ENCODE measurements around the gene TIAL1.

TIAL1 gene

DNA sequence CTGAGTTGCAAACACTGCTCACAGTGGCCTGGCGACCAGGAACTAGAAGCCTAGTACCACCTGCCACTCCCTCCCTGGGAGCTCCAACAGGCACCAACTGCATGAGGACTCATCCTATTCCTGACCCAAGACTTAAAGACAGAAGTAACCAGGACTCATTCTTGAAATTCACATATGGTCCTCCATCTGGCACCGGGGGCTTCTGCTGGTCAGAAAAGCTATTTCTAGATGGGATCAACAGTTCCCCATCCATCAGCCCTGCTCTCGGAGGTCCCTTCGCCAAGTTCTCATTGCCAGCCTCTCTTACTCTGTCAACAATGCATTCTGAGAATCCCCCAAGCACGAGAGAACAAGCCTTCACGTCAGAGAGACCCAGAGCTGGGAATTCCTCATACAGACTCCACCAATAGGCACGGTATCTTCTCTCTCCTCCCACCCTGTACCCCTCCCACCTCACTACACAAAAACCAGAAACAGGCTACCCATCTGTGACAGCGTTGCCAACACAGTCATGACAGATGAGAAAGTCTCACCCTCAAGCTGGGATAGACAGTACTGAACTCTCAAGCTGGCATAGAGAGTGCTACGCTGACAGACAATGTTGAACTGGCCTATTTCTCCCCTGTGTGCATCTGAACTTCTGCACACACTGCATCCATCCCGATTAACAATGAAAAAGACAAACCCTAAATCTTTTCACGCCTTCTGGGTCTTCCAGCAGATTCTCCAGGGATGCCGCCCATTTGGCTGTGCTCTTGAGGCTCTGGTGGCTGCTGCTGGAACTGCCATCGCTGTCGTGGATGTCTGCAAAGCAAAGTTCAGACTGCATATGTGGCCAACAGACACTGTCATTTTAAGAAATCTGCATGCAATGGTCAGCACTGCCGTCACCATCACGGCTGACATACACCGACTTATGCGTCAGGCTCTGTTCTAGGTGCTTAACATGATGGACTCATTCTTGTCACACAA lies 69.9 kb downstream of the TIAL1 start:
- no peak for DNase-seq

DNA sequence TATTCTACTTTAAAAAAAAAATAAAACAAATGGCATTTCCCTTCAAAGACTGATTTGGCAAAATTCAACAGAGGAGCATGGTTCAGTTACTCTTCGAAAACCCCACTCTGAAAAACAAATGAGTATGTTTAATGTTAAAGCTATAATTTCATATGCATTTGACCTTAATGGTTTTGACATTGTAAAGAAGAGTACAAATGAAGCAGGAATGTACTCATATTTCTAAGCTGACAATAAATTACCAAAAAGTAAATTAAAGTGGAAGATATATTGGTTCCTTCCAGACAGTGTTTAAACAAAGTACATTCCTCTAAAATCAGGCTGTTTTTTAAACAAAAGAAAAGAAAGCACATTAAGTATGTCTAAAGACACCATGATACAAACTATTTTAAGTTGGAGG lies 70.6 kb downstream of the TIAL1 start:
- no peak for DNase-seq

DNA sequence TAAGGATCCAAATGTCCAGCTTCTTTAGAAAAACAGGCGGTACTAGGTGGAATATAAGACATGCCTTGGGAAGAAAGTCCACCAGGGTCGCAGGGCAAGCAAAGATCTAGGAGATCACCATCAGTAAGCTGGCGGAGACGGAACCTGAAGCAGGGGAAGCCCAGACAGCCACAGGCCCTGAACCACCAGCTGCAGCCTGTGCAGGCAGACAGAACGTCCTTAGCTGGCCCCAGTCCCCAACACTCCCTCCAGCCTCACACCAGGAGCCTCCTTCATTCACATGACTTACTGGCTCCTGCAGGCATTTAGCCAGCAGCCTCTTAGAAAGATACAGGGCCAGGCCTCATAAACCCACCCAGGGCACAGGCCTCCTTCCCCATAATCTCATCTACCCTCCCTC lies 71.6 kb downstream of the TIAL1 start:
- no peak for DNase-seq

DNA sequence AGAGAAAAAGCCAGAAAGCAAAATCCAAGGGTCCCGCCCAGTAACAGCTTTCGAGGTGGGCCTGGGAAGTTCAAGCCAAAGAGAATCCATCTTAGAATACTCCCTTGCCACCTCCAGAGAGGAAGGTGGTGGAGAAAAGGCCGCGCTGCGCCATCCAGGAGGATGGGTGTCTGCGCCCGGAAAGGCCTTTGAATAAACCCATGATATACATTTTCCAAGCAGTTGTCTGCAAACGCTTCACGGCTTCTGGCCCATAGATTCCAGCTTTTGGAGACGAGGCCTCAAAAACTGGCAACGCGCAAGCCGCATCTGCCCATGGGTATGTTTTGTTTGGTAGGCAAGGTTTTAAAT lies 72.1 kb downstream of the TIAL1 start:
- DNase-seq = no peak

DNA sequence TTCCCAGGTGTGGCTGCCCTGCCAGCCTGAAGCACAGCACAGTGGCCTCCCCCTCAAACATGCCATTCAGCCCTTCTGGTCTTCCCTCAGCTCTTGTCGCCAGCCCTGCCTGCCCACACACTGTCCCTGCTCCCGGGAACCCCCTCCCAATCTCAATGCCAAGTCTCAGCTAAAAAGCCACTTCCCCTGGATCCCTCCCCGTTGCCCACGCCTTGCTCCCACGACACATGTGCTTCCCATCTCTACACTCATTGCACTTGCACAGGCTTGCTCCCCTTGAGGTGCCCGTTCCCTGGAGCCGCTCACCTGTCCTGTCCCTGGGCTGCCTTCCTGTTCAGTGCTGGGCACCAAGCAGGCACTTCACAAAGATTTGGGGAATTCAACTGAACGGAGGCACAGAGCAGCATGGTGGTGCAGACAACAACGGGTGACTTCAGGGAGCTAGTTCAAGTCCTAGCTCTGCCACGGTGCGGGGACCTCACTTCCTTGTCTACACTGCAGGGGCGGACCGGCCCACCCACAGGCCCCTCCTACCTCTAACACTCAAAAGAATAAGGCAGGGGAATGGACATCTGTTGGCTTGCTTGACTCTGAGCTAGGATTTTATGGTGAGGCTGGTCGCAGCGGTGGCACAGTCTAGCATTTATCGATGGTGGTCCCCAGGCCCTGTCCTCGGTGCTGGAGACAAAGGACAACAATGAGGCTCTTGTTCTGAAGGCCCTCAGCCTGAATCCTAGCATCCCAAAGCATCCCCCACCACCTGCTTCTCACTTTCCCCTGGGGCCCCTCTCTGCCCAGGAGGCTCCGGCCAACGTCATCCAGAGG lies 72.7 kb downstream of the TIAL1 start:
- DNase-seq = no peak
